Measurements from ENCODE around the gene FAM163B. TPM values are rescaled to one million over a fixed set of nuclear protein-coding genes. Genes with fewer than 3 reads are reported as not detected.

FAM163B gene
- total and polyA plus RNA-seq, 2 experiments from 2014 or later, result 0.60 to 1.3 TPM

- peaks cover 12% of the 10 kb centered on the region for H3K4me1 Mint-ChIP-seq
Observed at GRCh38 chr9:133613432-133613831, 4.2 kb upstream of the FAM163B start.

More at GRCh38 chr9:133613432-133613831, 4.2 kb upstream of the FAM163B start:
- Histone ChIP-seq H3K9me2 (ENCODE audit: insufficient read depth) (no peaks in the 10 kb centered on the region), H3K27me3 (ENCODE audit: insufficient read depth) (peaks cover 4% of the 10 kb centered on the region), H3K4me1 (ENCODE audit: insufficient read depth) (no peaks in the 10 kb centered on the region; the same call in 1 of the 2 replicates), H3K36me3 (ENCODE audit: insufficient read depth) (no peaks in the 10 kb centered on the region), H3K79me2 (replicated peaks; ENCODE audit: insufficient read depth) (no peaks in the 10 kb centered on the region), H2AFZ (no peak overlapping the region), H3K27ac (ENCODE audit: low read depth) (no peak overlapping the region), H3K4me2 (no peak overlapping the region), H3F3A (replicated peaks; ENCODE audit: low read depth) (no peaks in the 10 kb centered on the region), H4K20me1 (replicated peaks; ENCODE audit: insufficient read depth) (no peaks in the 10 kb centered on the region), H3K4me3 (no peak overlapping the region)
- Mint-ChIP-seq H3K9me3 (no peaks in the 10 kb centered on the region), H3K27ac (no peak overlapping the region), H3K36me3 (ENCODE audit: low read depth) (no peaks in the 10 kb centered on the region), H3K27me3 (ENCODE audit: insufficient read depth, low read depth, poor library complexity) (peaks cover 14% of the 10 kb centered on the region), H3K4me3 (no peak overlapping the region)
- no peak for DNase-seq (ENCODE audit: low spot score)
- TF ChIP-seq ZNF331 (CRISPR knock-in tag; IDR thresholded peaks at IDR 0.05; ENCODE audit: low read depth), result no peak
- no peak for TF ChIP-seq CTCF (conservative IDR thresholded peaks at IDR 0.05; ENCODE audit: low read depth in 2 of 2)
- TF ChIP-seq CREB1 (CRISPR knock-in tag; IDR thresholded peaks at IDR 0.05; ENCODE audit: low read depth), result no peak
- no peak for TF ChIP-seq POLR2AphosphoS5 (IDR thresholded peaks at IDR 0.05; ENCODE audit: low read depth)
- TF ChIP-seq REST (IDR thresholded peaks at IDR 0.05; ENCODE audit: unreplicated experiment), result no peak
- no peak for TF ChIP-seq ZNF462 (CRISPR knock-in tag; IDR thresholded peaks at IDR 0.05)
- TF ChIP-seq EZH2 (IDR thresholded peaks at IDR 0.05; ENCODE audit: low read depth, unreplicated experiment), result no peak
- TF ChIP-seq ETS1 (IDR thresholded peaks at IDR 0.05), result no peak
- TF ChIP-seq EZH2phosphoT487 (IDR thresholded peaks at IDR 0.05; ENCODE audit: unreplicated experiment), result no peak
- no peak for ATAC-seq
